Breast epithelium (tissue), 4 donors: ENCODE measurements around the gene SLC15A1. TPM values are rescaled to one million over a fixed set of nuclear protein-coding genes. Genes with fewer than 3 reads are reported as not detected.

Experiments used
- DNase-seq, 2 donors: peaks; one replicate each; pipeline ENCODE4 v3.0.0-alpha.2; 2019; ENCODE audit warnings: low spot score in 2 of 2
- H3K27ac ChIP-seq, 2 donors: fragments of 200-600 bp; sonication (generic) in 1 of 2; one replicate each; pipeline ENCODE4 v1.5.1; 2016 to 2019; ENCODE audit warnings: mild to moderate bottlenecking in 1 of 2
- H3K27me3 ChIP-seq, 2 donors: fragments of 200-600 bp; sonication (generic) in 1 of 2; one replicate each; pipeline versions ENCODE4 v1.5.1 to v1.6.0; 2017 to 2019; ENCODE audit warnings: control low read depth in 1 of 2, mild to moderate bottlenecking in 1 of 2
- H3K36me3 ChIP-seq: fragments of 200-600 bp; one replicate; pipeline ENCODE4 v1.5.1; 2019
- H3K4me1 ChIP-seq, 2 donors: fragments of 200-600 bp; sonication (generic); one replicate each; pipeline ENCODE4 v1.5.1; 2016 to 2019; ENCODE audit warnings: control low read depth in 1 of 2
- H3K4me3 ChIP-seq, 3 donors: fragments of 200-600 bp; sonication (generic); 1 replicate in 2 of 3; 2 replicates in 1 of 3; pipeline ENCODE4 v1.5.1; 2016 to 2019; ENCODE audit warnings: mild to moderate bottlenecking in 3 of 3, moderate library complexity in 2 of 3
- H3K9me3 ChIP-seq, 2 donors: fragments of 200-600 bp; sonication (generic) in 1 of 2; one replicate each; pipeline ENCODE4 v1.5.1; 2016 to 2019; ENCODE audit warnings: control low read depth in 1 of 2
- POLR2A ChIP-seq: fragments of 450-650 bp; IDR thresholded peaks from one replicate; pipeline ENCODE4 v1.6.1; 2016; ENCODE audit warnings: antibody characterized with exemption, mild to moderate bottlenecking, moderate library complexity
- POLR2AphosphoS5 ChIP-seq, 3 donors: sonication (generic); formaldehyde crosslinking; IDR thresholded peaks; one replicate each; pipeline ENCODE4 v1.6.1; 2017; ENCODE audit warnings: antibody characterized with exemption in 3 of 3
- intact Hi-C: fragments of 100-400 bp; cut with DNase I; formaldehyde crosslinking; loops from one replicate; pipeline ENCODE4 v1.15.1; 2023; ENCODE audit warnings: low total_unique reads
- total RNA-seq, 3 donors: library from RNA; depleted of rRNA; stranded (reverse); fragments of >200 nt; gene quantifications; one replicate each; pipeline ENCODE4 v1.1.0, GENCODE V29; 2016
- TF ChIP-seq, protein P1 (sequence below), 3 donors: fragments of 450-650 bp; IDR thresholded peaks; one replicate each; pipeline ENCODE4 v1.5.1; 2016 to 2017; ENCODE audit warnings: antibody characterized with exemption in 3 of 3, mild to moderate bottlenecking in 3 of 3, moderate library complexity in 3 of 3

The SLC15A1 gene
- total RNA-seq, 3 donors from 2014 or later = 1.3 TPM; not detected in 2

DNA sequence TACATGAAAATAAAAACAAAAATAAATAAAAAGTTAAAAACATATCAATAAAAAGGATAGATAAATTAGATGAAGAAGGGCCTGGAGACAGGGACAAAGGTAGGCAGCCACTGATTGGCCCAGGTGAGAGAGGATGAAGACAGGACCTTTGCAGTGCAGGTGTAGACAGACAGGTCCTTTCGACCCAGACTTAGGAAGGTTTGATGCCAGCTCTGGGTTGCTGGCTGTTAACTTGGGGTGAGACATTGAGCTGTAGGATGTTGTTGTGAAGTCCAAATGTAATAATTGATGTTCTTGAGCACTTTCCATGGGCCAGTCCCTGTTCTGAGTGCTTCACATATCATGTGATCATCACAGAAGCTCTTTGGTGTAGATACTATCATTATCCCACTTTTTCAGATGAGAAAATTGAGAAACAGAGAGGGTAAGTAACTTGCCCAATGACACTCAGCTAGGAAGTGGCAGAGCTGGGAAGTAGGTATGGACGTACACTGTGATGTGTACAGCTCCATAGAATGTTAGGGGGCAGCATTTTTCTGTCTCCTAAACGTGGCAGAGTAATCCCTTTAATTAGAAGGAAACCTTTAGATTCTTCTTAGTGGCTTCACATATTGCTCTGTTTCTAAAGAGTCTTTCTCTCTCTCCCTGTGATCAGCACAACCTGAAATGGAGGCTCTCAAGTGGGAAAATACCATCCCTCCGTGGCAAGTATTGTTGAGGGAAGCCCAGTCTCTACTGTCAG lies 99.6 kb downstream of the SLC15A1 start:
- H3K27me3 ChIP-seq = no peaks in the 10 kb centered on the region
- no peak overlapping the region for H3K4me3 ChIP-seq
- intact Hi-C loops = loop anchor here (5.0 kb wide), 1 partner anchor 206 kb away; no protein-coding TSS in a partner anchor
- no peaks in the 10 kb centered on the region for H3K4me1 ChIP-seq
- H3K9me3 ChIP-seq = no peaks in the 10 kb centered on the region
- DNase-seq = no peak
- H3K27ac ChIP-seq = no peak overlapping the region
- TF ChIP-seq POLR2AphosphoS5 (IDR thresholded peaks at IDR 0.05) (no peak), POLR2A (no peak)
- TF ChIP-seq, protein P1, sequence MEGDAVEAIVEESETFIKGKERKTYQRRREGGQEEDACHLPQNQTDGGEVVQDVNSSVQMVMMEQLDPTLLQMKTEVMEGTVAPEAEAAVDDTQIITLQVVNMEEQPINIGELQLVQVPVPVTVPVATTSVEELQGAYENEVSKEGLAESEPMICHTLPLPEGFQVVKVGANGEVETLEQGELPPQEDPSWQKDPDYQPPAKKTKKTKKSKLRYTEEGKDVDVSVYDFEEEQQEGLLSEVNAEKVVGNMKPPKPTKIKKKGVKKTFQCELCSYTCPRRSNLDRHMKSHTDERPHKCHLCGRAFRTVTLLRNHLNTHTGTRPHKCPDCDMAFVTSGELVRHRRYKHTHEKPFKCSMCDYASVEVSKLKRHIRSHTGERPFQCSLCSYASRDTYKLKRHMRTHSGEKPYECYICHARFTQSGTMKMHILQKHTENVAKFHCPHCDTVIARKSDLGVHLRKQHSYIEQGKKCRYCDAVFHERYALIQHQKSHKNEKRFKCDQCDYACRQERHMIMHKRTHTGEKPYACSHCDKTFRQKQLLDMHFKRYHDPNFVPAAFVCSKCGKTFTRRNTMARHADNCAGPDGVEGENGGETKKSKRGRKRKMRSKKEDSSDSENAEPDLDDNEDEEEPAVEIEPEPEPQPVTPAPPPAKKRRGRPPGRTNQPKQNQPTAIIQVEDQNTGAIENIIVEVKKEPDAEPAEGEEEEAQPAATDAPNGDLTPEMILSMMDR (IDR thresholded peaks at IDR 0.05) = no peak
- no peaks in the 10 kb centered on the region for H3K36me3 ChIP-seq

DNA sequence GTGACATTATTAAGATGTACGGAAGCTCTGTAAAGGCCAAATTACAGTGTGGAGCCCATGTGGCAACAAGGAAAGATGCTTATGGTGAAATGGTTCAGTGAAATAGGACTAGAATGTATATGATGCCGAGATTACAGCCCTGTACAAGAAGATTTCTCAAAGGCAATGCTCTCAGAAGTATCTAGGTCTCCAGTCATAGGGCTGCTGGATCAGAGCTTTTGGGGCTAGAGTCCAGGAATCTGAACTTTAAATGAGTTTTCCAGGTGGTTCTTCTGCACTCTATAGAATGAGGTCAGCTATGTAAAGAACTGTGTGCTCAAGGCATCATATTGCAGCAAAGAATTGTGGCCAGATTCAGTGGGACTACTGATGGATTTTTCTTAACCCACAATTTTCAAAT lies 100.2 kb downstream of the SLC15A1 start:
- no peak overlapping the region for H3K4me3 ChIP-seq
- no peak for DNase-seq
- TF ChIP-seq POLR2AphosphoS5 (IDR thresholded peaks at IDR 0.05) (no peak), POLR2A (no peak)
- TF ChIP-seq, protein P1 (IDR thresholded peaks at IDR 0.05) = no peak
- no peaks in the 10 kb centered on the region for H3K9me3 ChIP-seq
- H3K4me1 ChIP-seq = no peaks in the 10 kb centered on the region
- intact Hi-C loops = loop anchor here (5.0 kb wide), 1 partner anchor 205 kb away; no protein-coding TSS in a partner anchor
- H3K27me3 ChIP-seq = no peaks in the 10 kb centered on the region
- no peak overlapping the region for H3K27ac ChIP-seq
- H3K36me3 ChIP-seq = no peaks in the 10 kb centered on the region

DNA sequence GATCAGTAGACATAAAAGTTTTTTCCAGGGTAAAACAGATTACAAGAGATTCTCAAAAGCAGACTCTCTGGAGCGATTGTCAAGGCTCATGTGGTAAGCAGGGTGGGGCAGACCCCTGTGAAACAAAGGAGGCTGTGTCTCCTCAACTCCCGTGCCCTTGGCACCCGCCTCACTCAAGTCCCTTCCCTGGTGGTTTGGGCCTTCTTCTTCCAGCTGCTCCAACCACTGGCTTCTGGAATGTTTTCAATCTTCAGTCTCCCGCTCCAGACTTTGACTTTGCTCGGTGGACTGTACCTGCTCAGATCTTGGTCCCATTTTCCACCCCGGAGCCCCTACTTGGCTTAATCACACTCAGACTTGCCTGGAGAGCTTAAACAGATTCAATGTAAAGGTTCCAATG lies 100.7 kb downstream of the SLC15A1 start:
- no peak for DNase-seq
- Histone ChIP-seq H3K4me3 (no peak overlapping the region), H3K27ac (peak overlapping the region in 1 of 2 donors; percentile 64), H3K9me3 (no peaks in the 10 kb centered on the region), H3K4me1 (no peaks in the 10 kb centered on the region), H3K36me3 (no peaks in the 10 kb centered on the region), H3K27me3 (no peaks in the 10 kb centered on the region)
- TF ChIP-seq POLR2A (no peak), POLR2AphosphoS5 (IDR thresholded peaks at IDR 0.05) (no peak)
- TF ChIP-seq, protein P1 (IDR thresholded peaks at IDR 0.05) = no peak
- intact Hi-C loops = loop anchor here (5.0 kb wide), 1 partner anchor 204 kb away; no protein-coding TSS in a partner anchor

DNA sequence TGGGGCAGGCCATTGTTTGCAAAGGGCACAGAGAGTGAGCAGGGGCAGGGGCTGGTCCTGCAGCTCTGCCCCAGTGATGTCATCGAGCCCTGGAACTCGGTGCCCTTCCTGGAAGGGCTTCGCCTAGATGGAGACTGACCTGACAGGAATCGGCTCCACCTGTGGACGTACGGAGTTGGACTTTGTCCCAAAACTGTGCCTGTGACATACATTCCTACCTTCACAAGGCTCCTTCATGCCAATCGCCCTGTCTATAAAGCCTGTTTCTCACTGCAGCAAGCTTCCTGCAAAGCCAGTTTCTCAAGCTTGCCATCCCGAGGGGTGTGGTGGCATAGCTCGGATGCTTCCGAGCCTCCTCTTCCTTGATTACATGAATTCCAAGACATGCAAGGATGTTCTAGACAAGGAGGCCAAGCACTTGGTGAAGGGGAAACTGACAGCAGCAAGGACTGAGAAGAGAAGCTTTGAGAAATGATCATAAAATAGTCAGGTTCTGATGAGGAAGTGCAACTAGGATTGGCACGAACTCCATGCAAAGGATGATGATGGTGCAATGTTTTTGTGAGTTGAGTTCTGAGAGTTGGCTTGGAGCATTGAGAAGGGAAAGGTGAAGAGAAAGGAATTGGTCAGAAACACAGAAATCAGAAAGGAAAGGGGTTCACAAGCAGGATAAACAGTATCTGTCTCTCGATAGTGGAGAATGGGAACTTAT lies 101.9 kb downstream of the SLC15A1 start:
- peak in 1 of 2 donors; percentile 66 for DNase-seq
- Histone ChIP-seq H3K4me3 (no peak overlapping the region), H3K9me3 (no peaks in the 10 kb centered on the region), H3K4me1 (no peaks in the 10 kb centered on the region), H3K36me3 (no peaks in the 10 kb centered on the region), H3K27me3 (no peaks in the 10 kb centered on the region), H3K27ac (peak overlapping the region; percentile 46 to 64)
- TF ChIP-seq POLR2A (no peak), POLR2AphosphoS5 (IDR thresholded peaks at IDR 0.05) (peak in 2 of 3 donors; percentile 33 to 45)
- TF ChIP-seq, protein P1 (IDR thresholded peaks at IDR 0.05) = no peak
- intact Hi-C loops = loop anchor here (5.0 kb wide), 1 partner anchor 203 kb away; no protein-coding TSS in a partner anchor

DNA sequence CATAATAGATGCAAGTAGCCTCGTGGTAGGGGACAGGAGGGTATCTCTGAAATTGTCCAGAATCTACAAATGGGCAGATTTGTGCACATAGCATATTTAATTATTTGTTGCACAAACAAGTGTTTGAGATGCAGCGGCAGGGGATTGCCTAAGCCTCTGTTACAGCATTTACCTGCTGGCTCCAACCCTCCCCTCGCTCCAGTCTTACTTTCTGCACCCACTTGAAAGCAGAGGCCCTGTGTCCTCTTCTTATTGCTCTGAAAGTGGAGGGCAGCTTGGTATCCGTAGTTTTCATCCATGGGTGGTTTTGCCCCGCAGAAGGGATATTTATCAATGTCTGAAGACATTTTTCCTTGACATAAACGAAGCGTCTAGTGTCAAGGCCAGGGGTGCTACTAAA lies 102.6 kb downstream of the SLC15A1 start:
- no peaks in the 10 kb centered on the region for H3K4me1 ChIP-seq
- H3K9me3 ChIP-seq = no peaks in the 10 kb centered on the region
- H3K4me3 ChIP-seq = no peak overlapping the region
- DNase-seq = no peak
- intact Hi-C loops = loop anchor here (5.0 kb wide), 1 partner anchor 203 kb away; no protein-coding TSS in a partner anchor
- TF ChIP-seq, protein P1 (IDR thresholded peaks at IDR 0.05) = no peak
- H3K27me3 ChIP-seq = no peaks in the 10 kb centered on the region
- peak overlapping the region; percentile 46 to 64 for H3K27ac ChIP-seq
- H3K36me3 ChIP-seq = no peaks in the 10 kb centered on the region
